GM12878 (cell line): ENCODE measurements around the gene PRR12. TPM values are rescaled to one million over a fixed set of nuclear protein-coding genes. Genes with fewer than 3 reads are reported as not detected.

Source experiments
- CHD2 ChIP-seq: IDR thresholded peaks from 2 replicates; pipeline ENCODE4 v1.6.1; 2011; ENCODE audit warnings: low read depth, low read length, improper control_type of control experiment, borderline replicate concordance
- HDAC2 ChIP-seq: fragments of 200-600 bp; sonication (generic); IDR thresholded peaks from 2 replicates; pipeline ENCODE4 v1.6.1; 2017
- HDGF ChIP-seq: fragments of 450-650 bp; IDR thresholded peaks from 2 replicates; pipeline ENCODE4 v1.6.1; 2016; ENCODE audit warnings: antibody characterized with exemption
- IKZF2 ChIP-seq, 2 experiments: fragments of 450-650 bp; IDR thresholded peaks; 2 replicates each; pipeline ENCODE4 v1.6.1; 2017; ENCODE audit warnings: mild to moderate bottlenecking in 2 of 2, moderate library complexity in 2 of 2
- LARP7 ChIP-seq: fragments of 450-650 bp; IDR thresholded peaks from 2 replicates; pipeline ENCODE4 v1.6.1; 2017; ENCODE audit warnings: mild to moderate bottlenecking
- MEF2B ChIP-seq: fragments of 450-650 bp; IDR thresholded peaks from 2 replicates; pipeline ENCODE4 v1.6.1; 2018; ENCODE audit warnings: mild to moderate bottlenecking, moderate library complexity; ENCODE audit not compliant: partially characterized antibody, poor library complexity, severe bottlenecking
- MYB ChIP-seq: fragments of 150-350 bp; IDR thresholded peaks from 2 replicates; pipeline ENCODE4 v1.6.1; 2014; ENCODE audit warnings: mild to moderate bottlenecking, low read depth, low read length, borderline replicate concordance
- NR2C1 ChIP-seq: fragments of 450-650 bp; IDR thresholded peaks from 2 replicates; pipeline ENCODE4 v1.6.1; 2017; ENCODE audit warnings: antibody characterized with exemption, mild to moderate bottlenecking, moderate library complexity
- NR2F1 ChIP-seq: fragments of 450-650 bp; conservative IDR thresholded peaks from 2 replicates; pipeline ENCODE4 v1.6.1; 2017; ENCODE audit warnings: mild to moderate bottlenecking
- PML ChIP-seq: IDR thresholded peaks from 2 replicates; pipeline ENCODE4 v1.6.1; 2012; ENCODE audit warnings: low read length, inconsistent platforms
- STAT3 ChIP-seq: IDR thresholded peaks from 2 replicates; pipeline ENCODE4 v1.6.1; 2011; ENCODE audit warnings: low read depth, low read length, improper control_type of control experiment
- TCF12 ChIP-seq: IDR thresholded peaks from 2 replicates; pipeline ENCODE4 v1.6.1; 2011; ENCODE audit warnings: low read depth, mild to moderate bottlenecking, low read length
- ZNF217 ChIP-seq: fragments of 450-650 bp; IDR thresholded peaks from 2 replicates; pipeline ENCODE4 v1.6.1; 2017; ENCODE audit warnings: antibody characterized with exemption, mild to moderate bottlenecking
- ZSCAN29 ChIP-seq: fragments of 450-650 bp; IDR thresholded peaks from 2 replicates; pipeline ENCODE4 v1.6.1; 2017; ENCODE audit warnings: mild to moderate bottlenecking, moderate library complexity
- polyA plus RNA-seq, 11 experiments: library from polyadenylated mRNA; depleted of rRNA in 4 of 11; unstranded in 6 of 11; stranded (reverse) in 5 of 11; fragments of >200 nt; fragmentation: Nextera tagmentation in 4 of 11; fragmentation: Illumina TruSeq in 1 of 11; extraction: Ambion mirVana in 4 of 11; extraction: Trizol in 1 of 11; gene quantifications; 1 replicate in 1 of 11; 2 replicates in 10 of 11; pipeline versions ENCODE4 v1.2.1 to v1.2.3, GENCODE V29; 2011 to 2016; ENCODE audit warnings: inconsistent platforms in 2 of 11, missing spikeins in 2 of 11, low read depth in 1 of 11
- total RNA-seq, 4 experiments: library from RNA; depleted of rRNA in 3 of 4; stranded (reverse); fragments of >200 nt in 3 of 4; fragmentation: Illumina TruSeq in 1 of 4; extraction: Trizol in 1 of 4; gene quantifications; 2 replicates each; pipeline versions ENCODE4 v1.2.1 to v1.2.3, GENCODE V29; 2013 to 2021
- TF ChIP-seq, protein P1 (sequence below): fragments of 450-650 bp; formaldehyde crosslinking; IDR thresholded peaks from 2 replicates; pipeline ENCODE4 v1.4.0; 2022; ENCODE audit warnings: mild to moderate bottlenecking, moderate library complexity
- TF ChIP-seq, protein P2 (sequence below): fragments of 450-650 bp; IDR thresholded peaks from 2 replicates; pipeline ENCODE4 v1.6.1; 2017; ENCODE audit warnings: mild to moderate bottlenecking
- TF ChIP-seq, protein P3 (sequence below): IDR thresholded peaks from 2 replicates; pipeline ENCODE4 v1.6.1; 2011; ENCODE audit warnings: mild to moderate bottlenecking, low read depth, low read length, moderate library complexity; ENCODE audit not compliant: insufficient replicate concordance
- TF ChIP-seq, protein P4 (sequence below): fragments of 150-350 bp; IDR thresholded peaks from 2 replicates; pipeline ENCODE4 v1.6.1; 2016; ENCODE audit warnings: low read depth, low read length
- TF ChIP-seq, protein P5 (sequence below): fragments of 150-350 bp; IDR thresholded peaks from 2 replicates; pipeline ENCODE4 v1.6.1; 2014; ENCODE audit warnings: mild to moderate bottlenecking, low read depth, low read length

The PRR12 gene
- total and polyA plus RNA-seq, 10 of the 15 experiments (the other 5 are each of a cell fraction or from before 2014, with no cell fraction given), result 0.02 to 25.3 (median 1.6) TPM

- TF ChIP-seq, protein P1, sequence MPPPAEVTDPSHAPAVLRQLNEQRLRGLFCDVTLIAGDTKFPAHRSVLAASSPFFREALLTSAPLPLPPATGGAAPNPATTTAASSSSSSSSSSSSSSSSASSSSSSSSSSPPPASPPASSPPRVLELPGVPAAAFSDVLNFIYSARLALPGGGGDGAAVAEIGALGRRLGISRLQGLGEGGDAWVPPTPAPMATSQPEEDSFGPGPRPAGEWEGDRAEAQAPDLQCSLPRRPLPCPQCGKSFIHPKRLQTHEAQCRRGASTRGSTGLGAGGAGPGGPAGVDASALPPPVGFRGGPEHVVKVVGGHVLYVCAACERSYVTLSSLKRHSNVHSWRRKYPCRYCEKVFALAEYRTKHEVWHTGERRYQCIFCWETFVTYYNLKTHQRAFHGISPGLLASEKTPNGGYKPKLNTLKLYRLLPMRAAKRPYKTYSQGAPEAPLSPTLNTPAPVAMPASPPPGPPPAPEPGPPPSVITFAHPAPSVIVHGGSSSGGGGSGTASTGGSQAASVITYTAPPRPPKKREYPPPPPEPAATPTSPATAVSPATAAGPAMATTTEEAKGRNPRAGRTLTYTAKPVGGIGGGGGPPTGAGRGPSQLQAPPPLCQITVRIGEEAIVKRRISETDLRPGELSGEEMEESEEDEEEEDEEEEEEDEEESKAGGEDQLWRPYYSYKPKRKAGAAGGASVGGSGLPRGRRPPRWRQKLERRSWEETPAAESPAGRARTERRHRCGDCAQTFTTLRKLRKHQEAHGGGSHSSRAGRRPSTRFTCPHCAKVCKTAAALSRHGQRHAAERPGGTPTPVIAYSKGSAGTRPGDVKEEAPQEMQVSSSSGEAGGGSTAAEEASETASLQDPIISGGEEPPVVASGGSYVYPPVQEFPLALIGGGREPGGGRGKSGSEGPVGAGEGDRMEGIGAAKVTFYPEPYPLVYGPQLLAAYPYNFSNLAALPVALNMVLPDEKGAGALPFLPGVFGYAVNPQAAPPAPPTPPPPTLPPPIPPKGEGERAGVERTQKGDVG (CRISPR knock-in tag), result no peak
- TF ChIP-seq, protein P2, sequence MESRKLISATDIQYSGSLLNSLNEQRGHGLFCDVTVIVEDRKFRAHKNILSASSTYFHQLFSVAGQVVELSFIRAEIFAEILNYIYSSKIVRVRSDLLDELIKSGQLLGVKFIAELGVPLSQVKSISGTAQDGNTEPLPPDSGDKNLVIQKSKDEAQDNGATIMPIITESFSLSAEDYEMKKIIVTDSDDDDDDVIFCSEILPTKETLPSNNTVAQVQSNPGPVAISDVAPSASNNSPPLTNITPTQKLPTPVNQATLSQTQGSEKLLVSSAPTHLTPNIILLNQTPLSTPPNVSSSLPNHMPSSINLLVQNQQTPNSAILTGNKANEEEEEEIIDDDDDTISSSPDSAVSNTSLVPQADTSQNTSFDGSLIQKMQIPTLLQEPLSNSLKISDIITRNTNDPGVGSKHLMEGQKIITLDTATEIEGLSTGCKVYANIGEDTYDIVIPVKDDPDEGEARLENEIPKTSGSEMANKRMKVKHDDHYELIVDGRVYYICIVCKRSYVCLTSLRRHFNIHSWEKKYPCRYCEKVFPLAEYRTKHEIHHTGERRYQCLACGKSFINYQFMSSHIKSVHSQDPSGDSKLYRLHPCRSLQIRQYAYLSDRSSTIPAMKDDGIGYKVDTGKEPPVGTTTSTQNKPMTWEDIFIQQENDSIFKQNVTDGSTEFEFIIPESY, result no peak
- TF ChIP-seq HDGF, result no peak
- no peak for TF ChIP-seq STAT3
- TF ChIP-seq, protein P3, sequence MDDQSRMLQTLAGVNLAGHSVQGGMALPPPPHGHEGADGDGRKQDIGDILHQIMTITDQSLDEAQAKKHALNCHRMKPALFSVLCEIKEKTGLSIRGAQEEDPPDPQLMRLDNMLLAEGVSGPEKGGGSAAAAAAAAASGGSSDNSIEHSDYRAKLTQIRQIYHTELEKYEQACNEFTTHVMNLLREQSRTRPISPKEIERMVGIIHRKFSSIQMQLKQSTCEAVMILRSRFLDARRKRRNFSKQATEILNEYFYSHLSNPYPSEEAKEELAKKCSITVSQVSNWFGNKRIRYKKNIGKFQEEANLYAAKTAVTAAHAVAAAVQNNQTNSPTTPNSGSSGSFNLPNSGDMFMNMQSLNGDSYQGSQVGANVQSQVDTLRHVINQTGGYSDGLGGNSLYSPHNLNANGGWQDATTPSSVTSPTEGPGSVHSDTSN, result no peak
- TF ChIP-seq MYB, result no peak
- TF ChIP-seq, protein P4, sequence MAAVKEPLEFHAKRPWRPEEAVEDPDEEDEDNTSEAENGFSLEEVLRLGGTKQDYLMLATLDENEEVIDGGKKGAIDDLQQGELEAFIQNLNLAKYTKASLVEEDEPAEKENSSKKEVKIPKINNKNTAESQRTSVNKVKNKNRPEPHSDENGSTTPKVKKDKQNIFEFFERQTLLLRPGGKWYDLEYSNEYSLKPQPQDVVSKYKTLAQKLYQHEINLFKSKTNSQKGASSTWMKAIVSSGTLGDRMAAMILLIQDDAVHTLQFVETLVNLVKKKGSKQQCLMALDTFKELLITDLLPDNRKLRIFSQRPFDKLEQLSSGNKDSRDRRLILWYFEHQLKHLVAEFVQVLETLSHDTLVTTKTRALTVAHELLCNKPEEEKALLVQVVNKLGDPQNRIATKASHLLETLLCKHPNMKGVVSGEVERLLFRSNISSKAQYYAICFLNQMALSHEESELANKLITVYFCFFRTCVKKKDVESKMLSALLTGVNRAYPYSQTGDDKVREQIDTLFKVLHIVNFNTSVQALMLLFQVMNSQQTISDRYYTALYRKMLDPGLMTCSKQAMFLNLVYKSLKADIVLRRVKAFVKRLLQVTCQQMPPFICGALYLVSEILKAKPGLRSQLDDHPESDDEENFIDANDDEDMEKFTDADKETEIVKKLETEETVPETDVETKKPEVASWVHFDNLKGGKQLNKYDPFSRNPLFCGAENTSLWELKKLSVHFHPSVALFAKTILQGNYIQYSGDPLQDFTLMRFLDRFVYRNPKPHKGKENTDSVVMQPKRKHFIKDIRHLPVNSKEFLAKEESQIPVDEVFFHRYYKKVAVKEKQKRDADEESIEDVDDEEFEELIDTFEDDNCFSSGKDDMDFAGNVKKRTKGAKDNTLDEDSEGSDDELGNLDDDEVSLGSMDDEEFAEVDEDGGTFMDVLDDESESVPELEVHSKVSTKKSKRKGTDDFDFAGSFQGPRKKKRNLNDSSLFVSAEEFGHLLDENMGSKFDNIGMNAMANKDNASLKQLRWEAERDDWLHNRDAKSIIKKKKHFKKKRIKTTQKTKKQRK, result no peak
- TF ChIP-seq ZNF217, result no peak
- no peak for TF ChIP-seq NR2C1
- peak in 1 of 2 experiments; percentile 49; a peak in 2 of 4 replicates for TF ChIP-seq IKZF2 (IDR thresholded peaks at IDR 0.05)
- TF ChIP-seq CHD2, result no peak
- 0 out of 2 replicates have a peak, but pooled peaks have one; percentile 14 for TF ChIP-seq NR2F1
- no peak for TF ChIP-seq HDAC2
- no peak for TF ChIP-seq PML
- TF ChIP-seq ZSCAN29, result no peak
- TF ChIP-seq MEF2B, result peak; percentile 11
- TF ChIP-seq, protein P5, sequence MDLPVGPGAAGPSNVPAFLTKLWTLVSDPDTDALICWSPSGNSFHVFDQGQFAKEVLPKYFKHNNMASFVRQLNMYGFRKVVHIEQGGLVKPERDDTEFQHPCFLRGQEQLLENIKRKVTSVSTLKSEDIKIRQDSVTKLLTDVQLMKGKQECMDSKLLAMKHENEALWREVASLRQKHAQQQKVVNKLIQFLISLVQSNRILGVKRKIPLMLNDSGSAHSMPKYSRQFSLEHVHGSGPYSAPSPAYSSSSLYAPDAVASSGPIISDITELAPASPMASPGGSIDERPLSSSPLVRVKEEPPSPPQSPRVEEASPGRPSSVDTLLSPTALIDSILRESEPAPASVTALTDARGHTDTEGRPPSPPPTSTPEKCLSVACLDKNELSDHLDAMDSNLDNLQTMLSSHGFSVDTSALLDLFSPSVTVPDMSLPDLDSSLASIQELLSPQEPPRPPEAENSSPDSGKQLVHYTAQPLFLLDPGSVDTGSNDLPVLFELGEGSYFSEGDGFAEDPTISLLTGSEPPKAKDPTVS, result no peak
- TF ChIP-seq TCF12, result no peak
- peak; percentile 89 for TF ChIP-seq LARP7
These were observed 73.4 kb downstream of the PRR12 start (continued) for GRCh38 chr19:49664171-49665035.
